Neutrophil (primary cell): ENCODE measurements around the gene GPC4.
"Not testable (repeated sequence)": the region's sequence is repeated elsewhere in the genome, so short reads cannot be mapped to it uniquely, and the experiment has no call there.

Experiments used
- H3K27ac ChIP-seq: fragments of 200-600 bp; sonication (generic); 2 replicates; pipeline ENCODE4 v1.5.1; 2016; ENCODE audit warnings: mild to moderate bottlenecking, moderate library complexity
- H3K27me3 ChIP-seq: fragments of 200-600 bp; sonication (generic); 2 replicates; pipeline ENCODE4 v1.6.0; 2016; ENCODE audit warnings: mild to moderate bottlenecking
- H3K36me3 ChIP-seq: fragments of 200-600 bp; sonication (generic); 2 replicates; pipeline ENCODE4 v1.5.1; 2017
- H3K4me1 ChIP-seq, 2 experiments: fragments of 200-600 bp in 1 of 2; sonication (generic) in 1 of 2; 1 replicate in 1 of 2; 2 replicates in 1 of 2; pipeline versions ENCODE4 v1.5.1 to v1.6.1; 2013 to 2016; ENCODE audit warnings: low read depth in 1 of 2, low read length in 1 of 2, mild to moderate bottlenecking in 1 of 2, moderate library complexity in 1 of 2; ENCODE audit not compliant: control insufficient read depth in 1 of 2, insufficient read depth in 1 of 2
- H3K4me3 ChIP-seq, 2 experiments: fragments of 200-600 bp in 1 of 2; sonication (generic) in 1 of 2; 1 replicate in 1 of 2; 2 replicates in 1 of 2; pipeline ENCODE4 v1.5.1; 2013 to 2016; ENCODE audit warnings: low read depth in 1 of 2, low read length in 1 of 2, mild to moderate bottlenecking in 1 of 2, moderate library complexity in 1 of 2
- H3K9me3 ChIP-seq: fragments of 200-600 bp; sonication (generic); 2 replicates; pipeline ENCODE4 v1.5.1; 2016
- CTCF ChIP-seq: fragments of 200-600 bp; sonication (generic); IDR thresholded peaks from 2 replicates; pipeline ENCODE4 v1.5.1; 2016; ENCODE audit warnings: antibody characterized with exemption

Gene GPC4

GRCh38 chrX:133290076-133290475 is 125.2 kb downstream of the GPC4 start:
- no peaks in the 10 kb centered on the region for H3K4me1 ChIP-seq
- H3K36me3 ChIP-seq, result no peaks in the 10 kb centered on the region
- TF ChIP-seq CTCF, result no peak
- H3K4me3 ChIP-seq, result no peak overlapping the region
- H3K27ac ChIP-seq, result no peak overlapping the region
- no peaks in the 10 kb centered on the region for H3K27me3 ChIP-seq
- no peaks in the 10 kb centered on the region for H3K9me3 ChIP-seq

- H3K27ac ChIP-seq, result no peak overlapping the region
- H3K27me3 ChIP-seq, result no peaks in the 10 kb centered on the region
- H3K9me3 ChIP-seq, result no peaks in the 10 kb centered on the region
- no peaks in the 10 kb centered on the region for H3K4me1 ChIP-seq
- TF ChIP-seq CTCF, result no peak
- no peaks in the 10 kb centered on the region for H3K36me3 ChIP-seq
- no peak overlapping the region for H3K4me3 ChIP-seq
Observed at GRCh38 chrX:133287860-133288259, 127.4 kb downstream of the GPC4 start.

DNA sequence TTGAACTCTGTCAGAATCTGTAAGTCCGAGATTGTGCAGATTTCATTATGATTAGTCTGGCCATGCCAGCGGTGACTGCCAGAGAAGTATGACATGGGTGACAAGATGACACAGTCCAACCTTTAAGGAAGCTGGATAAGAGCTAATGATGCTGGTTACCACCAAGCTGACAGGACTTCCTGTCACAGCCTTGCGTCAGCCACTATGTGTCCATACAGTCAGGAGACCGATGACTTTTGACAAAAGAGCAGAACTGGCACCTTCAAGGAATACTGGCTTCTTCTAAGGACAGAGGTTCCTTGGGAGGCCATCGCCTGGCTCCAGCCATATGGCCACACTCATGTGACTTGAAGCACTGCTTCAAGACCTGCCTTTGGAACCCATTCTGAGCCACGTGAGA is 129.9 kb downstream of the GPC4 start:
- H3K27me3 ChIP-seq, result no peaks in the 10 kb centered on the region
- no peaks in the 10 kb centered on the region for H3K9me3 ChIP-seq
- no peaks in the 10 kb centered on the region for H3K4me1 ChIP-seq
- no peak overlapping the region for H3K27ac ChIP-seq
- no peaks in the 10 kb centered on the region for H3K36me3 ChIP-seq
- no peak overlapping the region for H3K4me3 ChIP-seq
- no peak for TF ChIP-seq CTCF

GRCh38 chrX:133279112-133279730 is 136.1 kb downstream of the GPC4 start:
- not testable (repeated sequence) for H3K4me3 ChIP-seq, H3K4me1 ChIP-seq, H3K36me3 ChIP-seq, H3K27ac ChIP-seq, H3K27me3 ChIP-seq, H3K9me3 ChIP-seq

DNA sequence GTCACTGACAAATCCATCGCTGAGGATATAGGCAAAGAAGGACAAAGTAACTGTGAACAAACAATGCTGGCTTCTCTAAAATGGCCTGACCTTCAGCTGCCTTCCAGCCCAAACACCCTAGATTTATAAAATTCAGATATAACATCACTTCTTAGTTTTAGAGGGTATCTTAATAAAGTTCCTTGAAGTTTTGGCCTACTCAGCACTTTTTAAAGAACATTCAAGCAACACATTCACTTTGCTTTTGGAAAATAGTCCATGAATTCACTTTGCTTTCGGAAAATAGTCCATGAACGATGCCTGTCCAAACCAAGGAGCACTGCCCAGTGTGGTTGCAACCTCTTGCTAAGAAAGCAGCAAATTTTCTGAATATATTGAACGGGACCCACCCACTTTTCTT is 142.1 kb downstream of the GPC4 start:
- no peaks in the 10 kb centered on the region for H3K4me1 ChIP-seq
- H3K9me3 ChIP-seq, result no peaks in the 10 kb centered on the region
- H3K27me3 ChIP-seq, result no peaks in the 10 kb centered on the region
- no peaks in the 10 kb centered on the region for H3K36me3 ChIP-seq
- H3K4me3 ChIP-seq, result no peak overlapping the region
- TF ChIP-seq CTCF, result no peak
- no peak overlapping the region for H3K27ac ChIP-seq

DNA sequence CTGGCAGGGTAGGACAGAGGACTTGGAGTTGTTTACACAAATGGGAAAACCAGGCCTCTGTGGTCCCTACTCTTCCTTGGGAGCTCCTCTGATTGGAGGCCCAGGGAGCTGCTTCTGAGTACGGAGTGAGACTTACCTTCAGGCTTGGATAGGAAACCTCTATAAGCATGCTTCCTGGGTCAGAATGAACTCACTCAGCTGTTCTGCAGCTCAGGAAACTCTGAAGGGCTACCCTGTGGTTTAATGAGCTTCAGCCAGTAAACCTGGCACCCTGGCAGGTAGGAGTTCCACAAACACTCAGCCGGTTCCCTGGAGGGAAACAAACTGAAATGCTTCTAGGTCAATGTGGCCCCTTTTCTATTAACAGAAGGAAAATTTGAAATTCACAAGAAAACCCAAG is 146.1 kb downstream of the GPC4 start:
- Histone ChIP-seq H3K27ac (no peak overlapping the region), H3K4me1 (no peaks in the 10 kb centered on the region), H3K9me3 (no peaks in the 10 kb centered on the region), H3K4me3 (no peak overlapping the region), H3K27me3 (no peaks in the 10 kb centered on the region), H3K36me3 (no peaks in the 10 kb centered on the region)
- no peak for TF ChIP-seq CTCF
